CD4-positive, alpha-beta T cell treated with Interleukin-4 for 1 hour (primary cell): ENCODE measurements around the gene IMPDH2.
"Not testable (repeated sequence)": the region's sequence is repeated elsewhere in the genome, so short reads cannot be mapped to it uniquely, and the experiment has no call there.

Experiments used
- DNase-seq, 2 donors: peaks; one replicate each; pipeline ENCODE4 v3.0.0-alpha.2; 2020 to 2022

Gene IMPDH2

GRCh38 chr3:49021213-49021812 lies 7.9 kb downstream of the IMPDH2 start:
- DNase-seq = peak; percentile 98 to 99

DNA sequence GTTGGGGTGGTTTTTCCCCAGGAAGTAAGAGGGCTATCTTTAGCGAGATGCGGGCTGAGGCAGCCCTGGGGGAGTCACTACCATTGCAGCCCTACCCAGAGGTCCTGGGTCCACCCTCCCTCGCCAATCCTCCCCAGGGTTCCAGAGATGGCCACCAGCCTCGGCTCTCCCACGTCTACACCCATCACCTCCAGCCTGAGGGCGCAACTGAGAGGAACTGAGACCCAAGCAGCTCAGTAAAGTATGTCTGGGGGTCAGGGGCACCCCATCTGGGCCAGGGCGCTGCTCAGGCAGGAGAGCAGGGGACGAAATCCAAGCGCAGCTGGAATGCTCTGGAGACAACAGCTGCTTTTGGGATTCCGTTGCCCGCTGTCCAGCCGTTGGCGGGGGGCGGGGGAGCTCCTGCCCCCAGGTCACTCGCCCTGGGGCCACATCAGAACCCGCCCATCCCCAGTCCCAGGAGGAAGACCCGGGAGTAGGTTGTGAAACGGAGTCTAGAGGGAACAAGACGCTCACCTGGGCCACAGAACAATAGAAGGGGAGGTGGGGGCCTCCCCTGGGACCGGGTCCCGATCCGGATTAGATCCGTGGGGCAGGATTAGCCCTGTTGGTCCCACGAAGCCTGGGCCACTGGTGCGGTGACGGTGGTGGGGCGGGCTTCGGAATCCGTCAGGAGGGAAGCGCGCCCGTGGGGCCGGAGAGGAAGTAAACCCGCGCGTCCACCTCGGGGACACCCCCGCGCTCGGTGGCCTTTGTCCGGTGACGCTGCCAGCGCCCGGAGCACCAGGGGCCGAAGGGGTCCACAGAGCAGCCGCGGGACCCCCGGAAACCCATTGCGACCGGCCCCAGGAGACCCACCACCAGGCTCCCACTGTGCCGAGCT lies 8.6 kb downstream of the IMPDH2 start:
- peak; percentile 35 to 45 for DNase-seq

DNA sequence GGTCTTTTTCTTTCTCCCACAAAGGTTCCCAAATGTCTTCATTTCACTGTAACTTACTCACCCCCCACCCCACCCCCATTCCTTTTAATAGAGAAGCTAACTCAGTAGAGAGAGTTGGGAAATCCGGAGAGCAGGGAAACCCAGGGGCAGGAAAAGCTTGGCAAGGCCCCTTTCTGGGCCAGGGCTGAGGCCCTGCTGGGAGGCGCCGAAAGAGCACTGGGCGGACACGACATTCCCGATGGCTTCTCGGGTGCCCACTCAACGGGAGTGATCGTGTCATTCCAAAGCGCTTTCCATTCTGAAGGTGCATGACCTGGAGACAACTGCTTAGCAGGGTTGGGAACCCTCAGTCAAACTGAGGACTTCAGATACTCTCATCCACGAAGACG lies 9.3 kb downstream of the IMPDH2 start:
- DNase-seq = no peak

- DNase-seq = no peak
Measured at GRCh38 chr3:49018707-49019006, 10.5 kb downstream of the IMPDH2 start.

DNA sequence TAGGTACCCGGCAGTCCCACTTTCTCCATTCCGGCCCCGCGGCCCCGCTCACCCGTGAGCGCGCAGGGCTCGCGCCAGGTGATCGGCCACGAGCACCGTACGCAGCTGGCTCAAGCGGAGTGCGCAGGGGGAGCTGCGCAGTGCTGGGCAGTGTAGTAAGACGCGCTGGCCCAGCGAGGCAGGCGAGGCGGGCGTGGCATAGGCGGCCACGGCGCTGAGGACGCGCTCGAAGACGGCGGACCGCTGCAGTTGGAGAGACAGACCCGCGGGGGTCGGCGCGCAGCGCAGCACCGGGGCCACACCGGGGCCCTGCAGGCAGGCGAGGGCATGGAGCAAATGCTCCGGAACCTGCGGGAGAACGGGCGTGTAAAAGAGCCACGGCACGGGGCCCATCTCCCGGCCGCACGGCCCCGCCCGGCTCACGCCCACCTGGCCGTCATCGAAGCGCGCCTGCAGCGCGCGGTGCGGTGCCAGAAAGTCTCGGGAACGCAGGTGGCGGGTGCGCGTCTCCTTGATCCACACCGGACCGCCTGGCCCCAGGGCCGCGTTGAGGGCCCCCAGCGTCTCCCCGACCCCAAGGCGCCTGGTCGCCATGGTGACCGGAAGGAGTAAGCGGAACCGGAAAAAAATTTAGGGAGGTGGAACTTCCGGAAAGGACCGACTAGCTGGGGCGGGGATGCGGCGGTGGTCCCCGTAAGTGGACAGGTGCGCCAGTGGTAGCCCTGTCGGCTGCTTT lies 11.1 kb downstream of the IMPDH2 start, which contains the start of gene DALRD3:
DALRD3 (minus strand) TSS at position 610 of the 736 bp plus-strand sequence; CDS start at position 594, 16 bp downstream.
- peak; percentile 51 to 71 for DNase-seq

DNA sequence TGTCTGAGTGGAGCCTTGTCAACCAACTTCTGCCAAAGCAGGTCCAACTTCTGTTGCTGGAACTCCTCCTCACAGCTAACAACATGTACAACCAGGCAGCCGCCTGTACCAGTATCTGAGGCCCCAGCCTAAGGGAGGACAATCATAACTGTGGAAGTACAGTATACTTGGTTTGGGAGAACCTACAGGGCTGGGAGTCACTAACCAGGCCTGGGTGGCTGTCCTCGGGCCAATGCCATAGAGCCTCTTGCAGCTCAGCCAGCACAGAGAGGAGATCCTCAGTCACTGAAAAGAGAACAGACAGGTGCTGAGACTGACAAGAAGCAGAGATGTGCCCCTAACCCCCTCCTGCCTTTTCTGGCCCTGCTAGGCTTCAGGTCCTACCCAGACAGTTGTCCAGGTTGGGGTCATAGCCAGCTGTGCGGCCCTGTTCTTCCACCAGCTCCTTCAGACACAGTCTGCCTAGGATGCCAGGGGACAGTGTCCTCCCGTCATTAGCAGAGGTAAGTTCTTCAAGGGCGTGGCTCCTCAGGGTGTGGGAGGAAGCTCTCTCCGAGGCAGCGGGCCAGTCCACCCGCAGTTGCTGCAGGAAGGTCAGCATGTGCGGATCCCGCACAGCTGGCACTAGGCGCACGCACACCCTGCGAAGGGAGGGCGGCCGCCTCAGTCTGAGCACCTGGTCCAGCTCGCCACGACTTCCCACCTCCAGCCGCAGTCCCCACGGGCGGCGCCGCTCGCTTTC lies 11.8 kb downstream of the IMPDH2 start:
- no peak for DNase-seq

DNA sequence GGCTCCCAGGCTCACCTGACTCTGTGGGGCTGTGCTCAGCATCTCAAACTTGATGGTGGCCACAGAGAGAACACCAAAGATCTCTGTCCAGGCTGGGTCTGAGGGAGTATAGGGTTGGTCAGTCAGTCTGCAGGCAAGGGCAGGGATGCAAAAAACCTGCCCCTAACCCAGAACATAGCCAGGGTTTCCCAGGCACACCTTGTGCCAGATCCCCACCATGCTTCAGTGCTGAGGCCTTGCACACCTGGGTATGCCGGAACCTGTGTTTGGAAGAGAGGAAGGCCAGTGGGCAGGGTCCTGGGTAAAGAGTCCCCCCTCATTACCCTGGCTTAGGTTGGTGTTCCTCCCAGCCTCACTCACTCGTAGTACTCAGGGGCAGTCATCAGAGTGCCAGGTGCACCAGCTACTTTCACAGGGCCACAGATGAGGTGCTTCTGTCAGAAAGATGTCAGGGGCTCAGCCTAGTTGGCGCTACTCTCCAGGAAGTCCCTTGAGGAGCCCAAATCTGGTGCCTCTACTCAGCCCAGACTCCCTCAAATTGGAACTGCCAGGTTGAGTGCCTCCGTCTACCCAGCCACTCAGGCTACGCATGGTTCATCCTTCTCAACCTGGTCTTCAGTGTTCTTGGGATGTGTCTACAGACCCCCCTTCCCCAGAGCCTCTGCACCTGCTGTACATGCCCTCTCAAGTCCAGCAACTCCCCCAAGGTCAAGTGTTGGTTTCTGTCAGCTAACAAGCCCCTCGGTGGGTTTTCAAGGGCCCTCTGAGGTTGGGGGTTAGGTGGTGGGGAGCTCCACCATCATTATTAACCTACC lies 12.6 kb downstream of the IMPDH2 start:
- no peak for DNase-seq

GRCh38 chr3:49015765-49016164 lies 13.4 kb downstream of the IMPDH2 start:
- DNase-seq = no peak

- DNase-seq = no peak
Measured at GRCh38 chr3:49015072-49015471, 14.1 kb downstream of the IMPDH2 start.

- DNase-seq = peak; percentile 55 to 61
Measured at GRCh38 chr3:49013738-49014660, 15.2 kb downstream of the IMPDH2 start.

GRCh38 chr3:49013113-49013737 lies 16.0 kb downstream of the IMPDH2 start:
- DNase-seq = no peak

DNA sequence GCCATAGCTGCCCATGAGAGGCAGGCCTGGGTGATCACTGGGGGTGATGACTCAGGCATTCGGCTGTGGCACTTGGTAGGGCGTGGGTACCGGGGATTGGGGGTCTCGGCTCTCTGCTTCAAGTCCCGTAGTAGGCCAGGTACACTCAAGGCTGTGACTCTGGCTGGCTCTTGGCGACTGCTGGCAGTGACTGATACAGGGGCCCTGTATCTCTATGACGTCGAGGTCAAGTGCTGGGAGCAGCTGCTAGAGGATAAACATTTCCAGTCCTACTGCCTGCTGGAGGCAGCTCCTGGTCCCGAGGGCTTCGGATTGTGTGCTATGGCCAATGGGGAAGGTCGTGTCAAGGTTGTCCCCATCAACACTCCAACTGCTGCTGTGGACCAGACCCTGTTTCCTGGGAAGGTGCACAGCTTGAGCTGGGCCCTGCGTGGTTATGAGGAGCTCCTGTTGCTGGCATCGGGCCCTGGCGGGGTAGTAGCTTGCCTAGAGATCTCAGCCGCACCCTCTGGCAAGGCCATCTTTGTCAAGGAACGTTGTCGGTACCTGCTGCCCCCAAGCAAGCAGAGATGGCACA lies 16.7 kb downstream of the IMPDH2 start:
- no peak for DNase-seq

GRCh38 chr3:49009396-49009795 lies 19.8 kb downstream of the IMPDH2 start:
- DNase-seq = no peak

GRCh38 chr3:49008627-49009026 lies 20.6 kb downstream of the IMPDH2 start:
- not testable (repeated sequence) for DNase-seq

GRCh38 chr3:49007771-49008528 lies 21.2 kb downstream of the IMPDH2 start:
- DNase-seq = peak; percentile 88 to 92

- peak; percentile 98 for DNase-seq
Measured at GRCh38 chr3:49007068-49007770, 22.0 kb downstream of the IMPDH2 start, which contains the start of gene WDR6. TSS of gene WDR6 (plus strand) at chr3:49007391. CDS start at chr3:49007432, 41 bp downstream.

DNA sequence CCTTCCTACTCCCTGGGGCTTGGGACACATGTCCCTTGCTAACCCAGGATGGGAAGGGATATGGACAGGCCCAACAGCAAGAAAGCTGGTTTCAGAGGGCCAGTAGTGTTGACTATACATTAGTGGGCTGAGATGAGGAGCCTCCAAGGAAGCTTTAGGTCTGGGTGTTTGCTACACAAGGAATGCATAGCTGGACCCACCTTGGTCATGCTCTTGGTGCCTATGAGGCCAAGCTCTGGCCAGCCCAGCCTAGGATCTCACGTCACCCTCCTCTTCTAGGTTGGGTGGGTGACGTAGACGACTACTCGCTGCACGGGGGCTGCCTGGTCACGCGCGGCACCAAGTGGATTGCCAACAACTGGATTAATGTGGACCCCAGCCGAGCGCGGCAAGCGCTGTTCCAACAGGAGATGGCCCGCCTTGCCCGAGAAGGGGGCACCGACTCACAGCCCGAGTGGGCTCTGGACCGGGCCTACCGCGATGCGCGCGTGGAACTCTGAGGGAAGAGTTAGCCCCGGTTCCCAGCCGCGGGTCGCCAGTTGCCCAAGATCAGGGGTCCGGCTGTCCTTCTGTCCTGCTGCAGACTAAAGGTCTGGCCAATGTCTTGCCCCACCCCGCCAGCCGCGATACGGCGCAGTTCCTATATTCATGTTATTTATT lies 22.7 kb downstream of the IMPDH2 start:
- DNase-seq = no peak

GRCh38 chr3:49005998-49006397 lies 23.2 kb downstream of the IMPDH2 start:
- no peak for DNase-seq
